GM18499 (cell line): ENCODE data around the gene LBH.

ENCODE experiments used
- ATAC-seq: cut with Tn5 transposase; IDR thresholded peaks from one replicate; pipeline ENCODE4 v1.9.1; 2021; ENCODE audit warnings: moderate number of reproducible peaks; ENCODE audit not compliant: insufficient read depth, unreplicated experiment

Gene LBH

GRCh38 chr2:30298302-30298701 lies 67.0 kb downstream of the LBH start:
- ATAC-seq = no peak

GRCh38 chr2:30300122-30300455 lies 68.8 kb downstream of the LBH start:
- ATAC-seq = no peak

DNA sequence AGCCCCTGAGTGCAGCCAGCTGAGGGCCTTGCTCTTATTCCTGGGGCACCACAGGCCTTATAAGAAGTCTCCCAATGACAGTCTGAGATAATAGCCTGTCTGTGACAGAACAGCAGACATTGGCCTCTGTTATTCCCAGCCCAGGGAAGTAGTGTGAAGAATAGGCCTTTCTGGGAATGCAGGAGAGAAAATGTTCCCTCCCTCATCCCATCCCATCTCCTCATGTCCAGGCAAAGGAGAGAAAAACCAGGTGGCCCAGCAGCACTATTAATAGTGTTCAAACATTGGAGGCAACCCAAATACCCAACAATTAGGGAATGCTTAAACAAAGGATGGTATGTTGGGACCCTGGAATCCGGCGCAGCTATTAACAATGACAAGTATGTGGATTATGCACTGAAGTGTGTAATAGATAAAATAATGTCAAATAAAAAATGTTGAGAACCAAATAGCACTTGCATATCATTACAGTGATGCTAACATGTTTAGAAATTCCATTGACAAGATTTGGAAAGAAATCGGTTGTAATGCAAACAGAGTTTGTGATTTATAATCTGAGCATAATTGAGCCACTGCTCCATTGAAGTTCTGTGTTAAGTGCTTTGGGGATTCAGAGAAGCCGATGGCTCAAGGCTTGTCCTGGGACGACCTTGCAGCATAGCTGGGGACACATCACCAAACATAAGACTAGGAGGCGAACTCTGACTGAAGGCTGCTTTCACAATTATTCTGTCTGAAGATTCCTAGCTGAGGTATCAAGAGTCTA lies 69.3 kb downstream of the LBH start:
- ATAC-seq = no peak

- no peak for ATAC-seq
Measured at GRCh38 chr2:30301551-30301950, 70.2 kb downstream of the LBH start.

GRCh38 chr2:30302566-30302965 lies 71.2 kb downstream of the LBH start:
- ATAC-seq = no peak

GRCh38 chr2:30303095-30303494 lies 71.8 kb downstream of the LBH start:
- no peak for ATAC-seq

DNA sequence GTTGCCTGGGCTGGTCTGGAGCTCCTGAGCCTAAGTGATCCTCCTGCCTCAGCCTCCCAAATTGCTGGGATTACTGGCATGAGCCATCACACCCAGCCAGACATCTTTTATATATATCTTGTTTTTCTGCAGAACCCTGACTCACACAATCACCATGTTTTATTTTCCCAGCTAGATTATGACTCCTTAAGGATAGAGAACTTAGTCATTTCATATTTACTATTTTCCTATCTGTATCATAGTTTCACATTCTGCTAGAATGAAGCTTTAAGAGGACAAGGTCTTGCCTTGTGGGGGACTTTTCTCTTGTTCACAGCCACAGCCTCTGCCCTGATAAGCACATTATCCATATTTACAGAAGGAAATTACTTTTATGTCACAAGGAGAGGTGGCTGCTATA lies 73.9 kb downstream of the LBH start:
- ATAC-seq = no peak

- ATAC-seq = no peak
Measured at GRCh38 chr2:30306522-30306921, 75.2 kb downstream of the LBH start.

- ATAC-seq = no peak
Measured at GRCh38 chr2:30308280-30308679, 76.9 kb downstream of the LBH start.
